Measurements from ENCODE around the gene SLC41A3.
"Not testable (repeated sequence)": the region's sequence is repeated elsewhere in the genome, so short reads cannot be mapped to it uniquely, and the experiment has no call there.

Gene SLC41A3

DNA sequence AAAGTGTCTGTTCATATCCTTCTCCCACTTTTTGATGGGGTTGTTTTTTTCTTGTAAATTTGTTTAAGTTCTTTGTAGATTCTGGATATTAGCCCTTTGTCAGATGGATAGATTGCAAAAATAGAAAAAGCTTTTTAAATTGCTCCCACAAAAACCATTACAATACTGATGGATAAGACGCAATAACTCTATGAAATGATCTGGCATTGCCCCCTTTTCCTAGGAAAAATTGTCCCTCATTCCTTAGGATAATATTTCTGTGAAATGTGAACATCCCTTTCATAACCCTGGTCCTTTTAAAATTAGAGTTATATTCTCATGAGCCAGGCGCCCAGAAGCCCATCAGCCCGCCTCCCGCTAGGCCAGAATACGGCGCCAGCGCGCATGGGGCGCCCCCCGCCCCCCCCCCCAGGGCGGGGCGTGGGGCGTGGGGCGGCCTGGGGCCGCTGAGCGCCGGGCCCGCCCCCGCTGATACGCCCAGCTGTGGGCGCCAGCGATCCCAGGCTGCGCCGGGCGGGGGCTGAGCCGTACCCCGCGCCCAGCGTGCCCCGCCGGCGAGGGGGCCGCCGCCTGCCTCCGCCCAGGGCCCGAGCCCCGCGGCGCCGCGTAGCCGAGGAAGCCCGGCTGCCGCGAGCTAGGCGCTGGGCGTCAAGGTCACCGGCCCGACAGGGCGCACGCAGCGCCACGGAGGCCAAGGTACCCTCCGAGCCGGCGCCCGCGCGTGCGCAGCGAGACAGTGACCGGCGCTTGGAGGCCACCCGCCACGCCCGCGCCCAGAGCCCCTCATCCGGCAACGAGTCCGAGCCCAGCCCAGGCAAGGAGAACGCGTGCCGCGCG is 126.0 kb downstream of the SLC41A3 start:
- TF ChIP-seq, protein P1, sequence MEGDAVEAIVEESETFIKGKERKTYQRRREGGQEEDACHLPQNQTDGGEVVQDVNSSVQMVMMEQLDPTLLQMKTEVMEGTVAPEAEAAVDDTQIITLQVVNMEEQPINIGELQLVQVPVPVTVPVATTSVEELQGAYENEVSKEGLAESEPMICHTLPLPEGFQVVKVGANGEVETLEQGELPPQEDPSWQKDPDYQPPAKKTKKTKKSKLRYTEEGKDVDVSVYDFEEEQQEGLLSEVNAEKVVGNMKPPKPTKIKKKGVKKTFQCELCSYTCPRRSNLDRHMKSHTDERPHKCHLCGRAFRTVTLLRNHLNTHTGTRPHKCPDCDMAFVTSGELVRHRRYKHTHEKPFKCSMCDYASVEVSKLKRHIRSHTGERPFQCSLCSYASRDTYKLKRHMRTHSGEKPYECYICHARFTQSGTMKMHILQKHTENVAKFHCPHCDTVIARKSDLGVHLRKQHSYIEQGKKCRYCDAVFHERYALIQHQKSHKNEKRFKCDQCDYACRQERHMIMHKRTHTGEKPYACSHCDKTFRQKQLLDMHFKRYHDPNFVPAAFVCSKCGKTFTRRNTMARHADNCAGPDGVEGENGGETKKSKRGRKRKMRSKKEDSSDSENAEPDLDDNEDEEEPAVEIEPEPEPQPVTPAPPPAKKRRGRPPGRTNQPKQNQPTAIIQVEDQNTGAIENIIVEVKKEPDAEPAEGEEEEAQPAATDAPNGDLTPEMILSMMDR (IDR thresholded peaks at IDR 0.05; ENCODE audit: low read depth, low read length), result no peak
- no peak overlapping the region for H3K4me3 ChIP-seq (replicated peaks in 1 of 2; ENCODE audit: low read depth in 2 of 2, low read length in 2 of 2)
- DNase-seq (ENCODE audit: low read depth in 2 of 2), result no peak

DNA sequence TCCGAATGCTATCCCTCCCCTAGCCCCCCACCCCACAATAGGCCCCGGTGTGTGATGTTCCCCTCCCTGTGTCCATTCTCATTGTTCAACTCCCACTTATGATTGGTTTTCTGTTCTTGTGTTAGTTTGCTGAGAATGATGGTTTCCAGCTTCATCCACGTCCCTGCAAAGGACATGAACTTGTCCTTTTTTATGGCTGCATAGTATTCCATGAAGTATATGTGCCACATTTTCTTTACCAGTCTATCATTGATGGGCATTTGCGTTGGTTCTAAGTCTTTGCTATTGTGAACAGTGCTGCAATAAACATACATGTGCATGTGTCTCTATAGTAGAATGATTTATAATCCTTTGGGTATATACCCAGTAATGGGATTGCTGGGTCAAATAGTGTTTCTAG is 126.9 kb downstream of the SLC41A3 start:
- not testable (repeated sequence) for H3K4me3 ChIP-seq (replicated peaks in 1 of 2; ENCODE audit: low read depth in 2 of 2, low read length in 2 of 2); DNase-seq (ENCODE audit: low read depth in 2 of 2)

Data from cardiac fibroblast (primary cell).